Hepatocyte (in vitro differentiated cells): Measurements from ENCODE around the gene GMIP. TPM values are rescaled to one million over a fixed set of nuclear protein-coding genes. Genes with fewer than 3 reads are reported as not detected.

ENCODE experiments used
- DNase-seq: peaks from one replicate; pipeline ENCODE4 v3.0.0-alpha.2; 2016; ENCODE audit warnings: low spot score
- H2AFZ ChIP-seq: fragments of 200-600 bp; sonication (generic); 2 replicates; pipeline ENCODE4 v1.6.0; 2016; ENCODE audit warnings: antibody characterized with exemption, mild to moderate bottlenecking
- H3K27ac ChIP-seq: fragments of 200-600 bp; sonication (generic); 2 replicates; pipeline ENCODE4 v1.5.1; 2016; ENCODE audit warnings: mild to moderate bottlenecking
- H3K27me3 ChIP-seq: fragments of 200-600 bp; sonication (generic); 2 replicates; pipeline ENCODE4 v1.6.1; 2016
- H3K36me3 ChIP-seq: fragments of 200-600 bp; sonication (generic); replicated peaks from 2 replicates; pipeline ENCODE4 v1.5.1; 2016; ENCODE audit warnings: low read depth; ENCODE audit not compliant: insufficient read depth
- H3K4me1 ChIP-seq: fragments of 200-600 bp; sonication (generic); 2 replicates; pipeline ENCODE4 v1.5.1; 2016; ENCODE audit warnings: mild to moderate bottlenecking, moderate library complexity; ENCODE audit not compliant: insufficient read depth
- H3K4me2 ChIP-seq: fragments of 200-600 bp; sonication (generic); 2 replicates; pipeline ENCODE4 v1.6.0; 2016
- H3K4me3 ChIP-seq: fragments of 200-600 bp; sonication (generic); 2 replicates; pipeline ENCODE4 v1.5.1; 2016; ENCODE audit warnings: mild to moderate bottlenecking
- H3K79me2 ChIP-seq: fragments of 200-600 bp; sonication (generic); 2 replicates; pipeline ENCODE4 v1.6.0; 2017; ENCODE audit warnings: mild to moderate bottlenecking
- H3K9me2 ChIP-seq: fragments of 200-600 bp; sonication (generic); replicated peaks from 2 replicates; pipeline ENCODE4 v1.6.0; 2017; ENCODE audit warnings: mild to moderate bottlenecking; ENCODE audit not compliant: insufficient read depth
- H3K9me3 ChIP-seq: fragments of 200-600 bp; sonication (generic); 2 replicates; pipeline ENCODE4 v1.5.1; 2016; ENCODE audit warnings: low read depth, mild to moderate bottlenecking
- H4K20me1 ChIP-seq: fragments of 200-600 bp; sonication (generic); 2 replicates; pipeline ENCODE4 v1.6.0; 2016; ENCODE audit warnings: mild to moderate bottlenecking; ENCODE audit not compliant: insufficient read depth, poor library complexity, severe bottlenecking
- CTCF ChIP-seq: fragments of 200-600 bp; sonication (generic); IDR thresholded peaks from 2 replicates; pipeline ENCODE4 v1.5.1; 2016; ENCODE audit warnings: antibody characterized with exemption, mild to moderate bottlenecking; ENCODE audit not compliant: poor library complexity
- EZH2 ChIP-seq: fragments of 200-600 bp; sonication (generic); IDR thresholded peaks from 2 replicates; pipeline ENCODE4 v1.6.1; 2016; ENCODE audit warnings: antibody characterized with exemption, mild to moderate bottlenecking, borderline replicate concordance
- EZH2phosphoT487 ChIP-seq: fragments of 200-600 bp; sonication (generic); IDR thresholded peaks from one replicate; pipeline ENCODE4 v1.6.1; 2018; ENCODE audit warnings: antibody characterized with exemption, mild to moderate bottlenecking, low read depth, moderate library complexity; ENCODE audit not compliant: unreplicated experiment, severe bottlenecking
- WGBS: methylation state at CpG from one replicate; pipeline ENCODE4 v1.1.6; 2016; ENCODE audit warnings: low lambda C conversion rate; ENCODE audit errors: missing lambda C conversion rate; 5-methylcytosine and 5-hydroxymethylcytosine counted together
- polyA plus RNA-seq: library from polyadenylated mRNA; unstranded; fragments of >200 nt; fragmentation: Nextera tagmentation; extraction: Ambion mirVana; gene quantifications from 2 replicates; pipeline ENCODE4 v1.2.1, GENCODE V29; 2016
- total RNA-seq: library from RNA; depleted of rRNA; stranded (reverse); fragments of >200 nt; gene quantifications from 2 replicates; pipeline ENCODE4 v1.2.3, GENCODE V29; 2014

The GMIP gene
- total and polyA plus RNA-seq, 2 experiments from 2014 or later: 5.6 to 13.0 TPM

GRCh38 chr19:19624032-19624570 is 19.4 kb downstream of the GMIP start:
- no peaks in the 10 kb centered on the region for H3K9me3 ChIP-seq
- peaks cover 5% of the 10 kb centered on the region for H3K4me1 ChIP-seq
- H3K27ac ChIP-seq: no peak overlapping the region
- H2AFZ ChIP-seq: no peak overlapping the region
- no peak for DNase-seq
- H3K36me3 ChIP-seq: no peaks in the 10 kb centered on the region
- H3K4me2 ChIP-seq: no peak overlapping the region
- H3K79me2 ChIP-seq: no peaks in the 10 kb centered on the region
- WGBS: 94% methylated on average over 18 of the region's 19 CpGs
- H4K20me1 ChIP-seq: no peaks in the 10 kb centered on the region
- H3K27me3 ChIP-seq: no peaks in the 10 kb centered on the region
- H3K4me3 ChIP-seq: no peak overlapping the region
- no peaks in the 10 kb centered on the region for H3K9me2 ChIP-seq
- TF ChIP-seq EZH2phosphoT487 (no peak), CTCF (no peak), EZH2 (no peak)

DNA sequence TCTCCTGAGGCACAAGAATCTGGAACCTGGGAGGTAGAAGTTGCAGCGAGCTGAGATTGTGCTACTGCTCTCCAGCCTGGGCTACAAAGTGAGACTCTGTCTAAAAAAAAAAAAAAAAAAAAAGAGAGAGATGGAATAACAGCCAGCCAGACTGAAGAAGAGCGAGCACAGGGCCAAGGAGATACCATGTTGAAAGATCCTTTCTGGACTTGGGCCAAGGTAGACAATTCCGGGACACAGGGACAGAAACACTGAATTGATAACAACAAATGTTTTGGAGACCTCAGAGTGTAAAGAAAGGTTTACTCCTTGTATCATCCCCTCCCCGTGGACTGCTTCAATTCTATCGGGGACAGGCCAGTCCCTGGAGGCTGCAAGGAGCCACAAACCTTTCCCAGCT is 20.1 kb downstream of the GMIP start:
- no peak for DNase-seq
- H3K36me3 ChIP-seq: no peaks in the 10 kb centered on the region
- no peaks in the 10 kb centered on the region for H3K79me2 ChIP-seq
- H3K4me3 ChIP-seq: no peak overlapping the region
- H3K9me2 ChIP-seq: no peaks in the 10 kb centered on the region
- H3K4me1 ChIP-seq: peaks cover 7% of the 10 kb centered on the region
- no peak overlapping the region for H3K27ac ChIP-seq
- H3K9me3 ChIP-seq: no peaks in the 10 kb centered on the region
- H3K27me3 ChIP-seq: no peaks in the 10 kb centered on the region
- no peak overlapping the region for H2AFZ ChIP-seq
- no peaks in the 10 kb centered on the region for H4K20me1 ChIP-seq
- 85% methylated on average over 5 of the region's 5 CpGs for WGBS
- TF ChIP-seq EZH2: no peak
- no peak for TF ChIP-seq EZH2phosphoT487
- no peak for TF ChIP-seq CTCF
- no peak overlapping the region for H3K4me2 ChIP-seq

- TF ChIP-seq EZH2 (no peak), EZH2phosphoT487 (no peak), CTCF (no peak)
- no peaks in the 10 kb centered on the region for H3K9me3 ChIP-seq
- H3K79me2 ChIP-seq: no peaks in the 10 kb centered on the region
- no peaks in the 10 kb centered on the region for H3K27me3 ChIP-seq
- no peak overlapping the region for H3K4me3 ChIP-seq
- H3K9me2 ChIP-seq: no peaks in the 10 kb centered on the region
- H3K4me1 ChIP-seq: peaks cover 7% of the 10 kb centered on the region
- no peaks in the 10 kb centered on the region for H3K36me3 ChIP-seq
- WGBS: 79% methylated on average over 7 of the region's 7 CpGs
- no peaks in the 10 kb centered on the region for H4K20me1 ChIP-seq
- H3K4me2 ChIP-seq: no peak overlapping the region
- no peak for DNase-seq
- H3K27ac ChIP-seq: peak overlapping the region; percentile 53
- no peak overlapping the region for H2AFZ ChIP-seq
Observed at GRCh38 chr19:19619849-19620210, 23.6 kb downstream of the GMIP start.
